22Rv1 (cell line): ENCODE data around the gene SLC1A3.

Source experiments
- ZFX ChIP-seq: fragments of 450-650 bp; IDR thresholded peaks from 2 replicates; pipeline ENCODE4 v1.6.1; 2017; ENCODE audit warnings: antibody characterized with exemption, borderline replicate concordance
- TF ChIP-seq, protein P1 (sequence below): fragments of 450-650 bp; IDR thresholded peaks from 2 replicates; pipeline ENCODE4 v1.5.1; 2017; ENCODE audit warnings: mild to moderate bottlenecking

DNA sequence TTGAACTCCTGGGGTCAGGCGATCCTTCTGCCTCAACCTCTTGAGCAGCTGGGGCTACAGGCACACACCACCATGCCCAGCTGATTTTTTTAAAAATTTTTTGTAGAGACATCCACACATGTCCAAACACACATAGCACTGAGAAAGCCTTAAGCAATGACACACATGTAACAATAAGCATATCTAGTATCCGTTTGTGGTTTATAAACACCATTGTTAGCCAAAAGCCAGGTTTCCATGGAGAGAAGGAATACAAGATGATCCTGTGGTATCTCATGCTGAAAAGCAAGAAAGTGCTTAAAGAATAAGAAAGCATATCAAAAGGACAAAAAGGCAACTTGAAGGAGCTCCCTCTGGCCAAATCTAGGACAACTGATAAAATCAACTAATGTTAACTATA lies 29.7 kb upstream of the SLC1A3 start:
- TF ChIP-seq, protein P1, sequence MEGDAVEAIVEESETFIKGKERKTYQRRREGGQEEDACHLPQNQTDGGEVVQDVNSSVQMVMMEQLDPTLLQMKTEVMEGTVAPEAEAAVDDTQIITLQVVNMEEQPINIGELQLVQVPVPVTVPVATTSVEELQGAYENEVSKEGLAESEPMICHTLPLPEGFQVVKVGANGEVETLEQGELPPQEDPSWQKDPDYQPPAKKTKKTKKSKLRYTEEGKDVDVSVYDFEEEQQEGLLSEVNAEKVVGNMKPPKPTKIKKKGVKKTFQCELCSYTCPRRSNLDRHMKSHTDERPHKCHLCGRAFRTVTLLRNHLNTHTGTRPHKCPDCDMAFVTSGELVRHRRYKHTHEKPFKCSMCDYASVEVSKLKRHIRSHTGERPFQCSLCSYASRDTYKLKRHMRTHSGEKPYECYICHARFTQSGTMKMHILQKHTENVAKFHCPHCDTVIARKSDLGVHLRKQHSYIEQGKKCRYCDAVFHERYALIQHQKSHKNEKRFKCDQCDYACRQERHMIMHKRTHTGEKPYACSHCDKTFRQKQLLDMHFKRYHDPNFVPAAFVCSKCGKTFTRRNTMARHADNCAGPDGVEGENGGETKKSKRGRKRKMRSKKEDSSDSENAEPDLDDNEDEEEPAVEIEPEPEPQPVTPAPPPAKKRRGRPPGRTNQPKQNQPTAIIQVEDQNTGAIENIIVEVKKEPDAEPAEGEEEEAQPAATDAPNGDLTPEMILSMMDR: no peak
- TF ChIP-seq ZFX: no peak
